ENCODE results near the gene CCDC167. TPM values are rescaled to one million over a fixed set of nuclear protein-coding genes. Genes with fewer than 3 reads are reported as not detected.

Gene CCDC167
- total and polyA plus RNA-seq, 7 donors, result 11.5 to 50.8 (median 15.7) TPM

DNA sequence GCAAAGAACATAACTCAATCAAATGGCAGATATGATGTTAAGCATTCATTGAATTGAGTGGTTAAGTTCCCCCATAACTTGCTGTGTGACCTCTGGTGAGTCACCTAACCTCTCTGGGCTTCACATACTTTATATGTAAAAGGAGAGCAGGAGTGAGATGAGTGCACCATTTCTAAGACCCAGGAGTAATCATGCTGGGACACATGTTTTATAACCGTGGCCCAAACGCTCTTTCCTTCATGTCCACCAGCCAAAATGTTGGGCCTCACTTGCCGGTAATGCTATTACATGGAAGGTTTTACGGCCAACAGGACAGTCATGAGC, 40.3 kb upstream of the CCDC167 start:
- H3K4me3 ChIP-seq, result no peak overlapping the region
- ATAC-seq (no peak), DNase-seq (no peak)
- H3K27me3 ChIP-seq (ENCODE audit: insufficient read depth in 3 of 3, low read length in 2 of 3), result peaks cover 0 to 21% (median 7%) of the 10 kb centered on the region in 3 donors
- intact Hi-C loops (cut with DNase I), result no loop called here
- H3K36me3 ChIP-seq (ENCODE audit: insufficient read depth in 1 of 2, low read depth in 1 of 2), result no peaks in the 10 kb centered on the region
- no peak overlapping the region for H3K27ac ChIP-seq
- 81 to 91% (median 89%) methylated on average over 4 of the region's 4 CpGs for WGBS, 3 donors
- TF ChIP-seq, protein P1, sequence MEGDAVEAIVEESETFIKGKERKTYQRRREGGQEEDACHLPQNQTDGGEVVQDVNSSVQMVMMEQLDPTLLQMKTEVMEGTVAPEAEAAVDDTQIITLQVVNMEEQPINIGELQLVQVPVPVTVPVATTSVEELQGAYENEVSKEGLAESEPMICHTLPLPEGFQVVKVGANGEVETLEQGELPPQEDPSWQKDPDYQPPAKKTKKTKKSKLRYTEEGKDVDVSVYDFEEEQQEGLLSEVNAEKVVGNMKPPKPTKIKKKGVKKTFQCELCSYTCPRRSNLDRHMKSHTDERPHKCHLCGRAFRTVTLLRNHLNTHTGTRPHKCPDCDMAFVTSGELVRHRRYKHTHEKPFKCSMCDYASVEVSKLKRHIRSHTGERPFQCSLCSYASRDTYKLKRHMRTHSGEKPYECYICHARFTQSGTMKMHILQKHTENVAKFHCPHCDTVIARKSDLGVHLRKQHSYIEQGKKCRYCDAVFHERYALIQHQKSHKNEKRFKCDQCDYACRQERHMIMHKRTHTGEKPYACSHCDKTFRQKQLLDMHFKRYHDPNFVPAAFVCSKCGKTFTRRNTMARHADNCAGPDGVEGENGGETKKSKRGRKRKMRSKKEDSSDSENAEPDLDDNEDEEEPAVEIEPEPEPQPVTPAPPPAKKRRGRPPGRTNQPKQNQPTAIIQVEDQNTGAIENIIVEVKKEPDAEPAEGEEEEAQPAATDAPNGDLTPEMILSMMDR (IDR thresholded peaks at IDR 0.05), result no peak
- no peaks in the 10 kb centered on the region for H3K9me3 ChIP-seq
- peaks cover 7% of the 10 kb centered on the region for H3K4me1 ChIP-seq

DNA sequence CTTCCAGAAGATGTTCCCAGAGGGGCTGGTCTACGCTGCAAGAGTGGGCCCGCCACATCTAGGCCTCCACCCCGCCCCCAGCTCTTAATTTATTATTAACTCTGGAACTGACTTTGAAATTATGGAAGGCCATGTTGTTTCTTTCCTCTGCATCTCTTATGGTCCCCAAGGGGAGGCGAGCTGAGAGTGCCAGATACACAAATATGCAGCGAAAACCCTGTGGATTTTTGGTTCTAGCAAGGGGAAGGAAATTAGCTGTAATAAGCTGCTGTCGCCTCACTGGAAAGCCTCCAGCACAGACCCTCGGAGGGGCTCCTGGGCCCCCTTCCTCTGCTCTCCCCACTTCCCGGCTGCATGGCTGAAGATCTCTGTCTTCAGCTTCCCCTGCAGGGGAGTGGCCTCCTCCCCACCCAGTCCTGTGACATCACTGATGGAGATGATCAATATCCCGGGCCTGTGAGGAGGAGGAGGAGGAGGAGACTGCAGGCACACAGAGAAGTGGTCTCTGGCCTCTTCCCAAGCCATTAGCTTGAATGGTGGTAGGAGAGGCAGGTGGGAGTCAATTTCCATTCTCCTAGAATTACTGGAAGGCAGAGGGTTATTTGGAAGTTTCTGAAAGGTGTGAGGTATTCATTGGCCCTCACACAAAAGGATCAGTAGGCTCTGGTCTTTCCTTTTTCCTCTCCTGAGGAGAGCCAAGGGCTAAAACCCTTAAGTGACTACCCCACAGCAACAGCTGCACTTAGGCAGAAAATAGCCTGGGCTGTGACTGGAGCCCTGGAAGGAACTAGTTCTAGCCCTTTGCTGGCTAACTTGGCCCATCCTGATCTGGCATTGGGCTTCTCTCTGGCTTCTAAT, 39.7 kb upstream of the CCDC167 start:
- no peaks in the 10 kb centered on the region for H3K36me3 ChIP-seq (ENCODE audit: insufficient read depth in 1 of 2, low read depth in 1 of 2)
- H3K27me3 ChIP-seq (ENCODE audit: insufficient read depth in 3 of 3, low read length in 2 of 3), result peaks cover 0 to 26% (median 9%) of the 10 kb centered on the region in 3 donors
- intact Hi-C loops (cut with DNase I), result loop anchor here in 1 of 2 donors (2.0 kb wide), 1 partner anchor 153 kb away; no protein-coding TSS in a partner anchor
- ATAC-seq (no peak), DNase-seq (no peak)
- no peak overlapping the region for H3K27ac ChIP-seq
- no peak overlapping the region for H3K4me3 ChIP-seq
- no peaks in the 10 kb centered on the region for H3K9me3 ChIP-seq
- 64 to 71% (median 70%) methylated on average over 9 of the region's 9 CpGs for WGBS, 3 donors
- H3K4me1 ChIP-seq, result peaks cover 7% of the 10 kb centered on the region
- TF ChIP-seq, protein P1 (IDR thresholded peaks at IDR 0.05), result no peak

DNA sequence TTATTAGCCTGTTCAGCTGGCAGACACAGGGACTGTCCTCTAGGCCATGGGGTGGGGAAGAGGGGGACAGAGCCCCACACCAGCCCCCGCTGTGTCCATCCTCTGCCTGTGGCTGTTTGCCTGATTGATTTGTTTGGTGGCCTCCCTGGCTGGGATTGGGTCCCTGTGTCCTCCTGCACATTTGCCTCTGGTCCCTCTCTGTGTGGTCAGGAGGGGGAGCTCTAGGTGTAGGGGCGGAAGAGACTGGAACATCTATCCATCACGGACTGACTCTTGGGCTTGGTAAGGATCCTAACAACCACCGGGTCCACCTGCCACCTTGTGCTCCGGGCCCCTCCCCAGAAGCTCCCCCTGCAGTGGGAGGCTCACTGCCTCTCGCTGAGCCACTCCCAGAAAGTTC, 38.4 kb upstream of the CCDC167 start:
- peaks cover 0 to 36% (median 9%) of the 10 kb centered on the region in 3 donors for H3K27me3 ChIP-seq (ENCODE audit: insufficient read depth in 3 of 3, low read length in 2 of 3)
- no peak for ATAC-seq
- TF ChIP-seq, protein P1 (IDR thresholded peaks at IDR 0.05), result peak; percentile 15
- intact Hi-C loops (cut with DNase I), result loop anchor here in 1 of 2 donors (2.0 kb wide), 1 partner anchor 155 kb away; no protein-coding TSS in a partner anchor
- no peak overlapping the region for H3K4me3 ChIP-seq
- no peak overlapping the region for H3K27ac ChIP-seq
- H3K9me3 ChIP-seq, result no peaks in the 10 kb centered on the region
- whole genome bisulfite sequencing, 3 donors, result 68 to 85% (median 79%) methylated on average over 6 of the region's 6 CpGs
- H3K4me1 ChIP-seq, result peaks cover 7% of the 10 kb centered on the region
- H3K36me3 ChIP-seq (ENCODE audit: insufficient read depth in 1 of 2, low read depth in 1 of 2), result no peaks in the 10 kb centered on the region
- no peak for DNase-seq

DNA sequence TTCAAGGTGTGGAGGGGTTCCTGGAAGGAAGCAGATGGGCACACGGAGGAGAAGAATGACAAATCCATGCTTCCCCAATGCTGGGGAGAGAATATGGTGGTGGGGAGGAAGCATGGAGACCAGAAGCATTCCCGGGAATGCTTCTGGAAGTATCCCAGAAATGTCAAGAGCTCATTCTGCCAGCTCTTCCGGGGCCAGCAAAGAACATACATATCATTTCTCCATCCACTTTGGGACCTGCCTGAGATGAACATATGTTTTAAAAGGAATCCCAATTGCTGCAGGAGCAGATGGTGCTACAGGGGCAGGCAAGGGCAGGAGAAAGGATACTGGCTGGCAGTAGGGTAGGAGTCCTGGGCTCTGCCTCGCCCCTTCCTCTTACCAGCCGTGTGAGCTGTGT, 37.9 kb upstream of the CCDC167 start:
- no peaks in the 10 kb centered on the region for H3K36me3 ChIP-seq (ENCODE audit: insufficient read depth in 1 of 2, low read depth in 1 of 2)
- TF ChIP-seq, protein P1 (IDR thresholded peaks at IDR 0.05), result no peak
- peaks cover 7% of the 10 kb centered on the region for H3K4me1 ChIP-seq
- H3K9me3 ChIP-seq, result no peaks in the 10 kb centered on the region
- H3K4me3 ChIP-seq, result no peak overlapping the region
- no peak overlapping the region for H3K27ac ChIP-seq
- peaks cover 0 to 42% (median 12%) of the 10 kb centered on the region in 3 donors for H3K27me3 ChIP-seq (ENCODE audit: insufficient read depth in 3 of 3, low read length in 2 of 3)
- intact Hi-C loops (cut with DNase I), result no loop called here
- 56 to 69% (median 62%) methylated on average over 5 of the region's 5 CpGs for WGBS, 3 donors
- ATAC-seq, result no peak
- no peak for DNase-seq
